ENCODE results near the gene IFNA6.

- TF ChIP-seq CTCF (IDR thresholded peaks at IDR 0.05) (no peak), EP300 (IDR thresholded peaks at IDR 0.05) (no peak)
These were observed 32.9 kb upstream of the IFNA6 start for GRCh38 chr9:21383627-21384026.
